ENCODE data around the gene TMEM81. TPM values are rescaled to one million over a fixed set of nuclear protein-coding genes. Genes with fewer than 3 reads are reported as not detected.

TMEM81 gene
- polyA plus RNA-seq, 2 of the 4 experiments (the other 2 are of a cell fraction), result 2.2 to 4.3 TPM

DNA sequence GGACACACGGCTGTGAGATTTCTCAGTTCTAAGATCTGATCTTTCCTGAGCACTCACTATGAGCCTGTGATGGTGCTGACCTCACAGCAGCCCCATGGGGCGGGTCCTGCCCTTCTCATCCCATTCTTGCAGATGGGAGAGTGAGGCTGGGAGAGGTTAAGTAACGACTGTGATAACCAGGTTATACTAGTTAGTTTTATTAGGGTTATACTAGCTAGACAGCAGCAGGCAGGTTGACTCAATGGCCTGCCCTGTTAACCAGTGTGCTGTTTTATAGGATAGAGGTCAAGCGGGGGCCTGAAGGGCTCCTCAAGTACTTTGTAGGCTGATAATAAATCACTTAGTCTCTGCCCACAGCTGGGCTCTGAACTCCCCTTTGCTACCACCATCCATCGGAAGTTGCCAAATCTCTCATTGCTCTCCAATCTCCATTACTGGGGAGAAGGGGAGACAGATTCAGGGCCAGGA is 36.5 kb downstream of the TMEM81 start:
- POLR2A ChIA-PET, result no interaction called here
- no peak for DNase-seq (ENCODE audit: low read depth in 1 of 2, low spot score in 1 of 2)
- Histone ChIP-seq H3K4me3 (no peak overlapping the region), H3K27ac (no peak overlapping the region), H3K4me2 (no peak overlapping the region), H3K4me1 (peaks cover 5% of the 10 kb centered on the region; the same call in 1 of the 3 replicates), H3K9me3 (no peaks in the 10 kb centered on the region)
- 32% methylated on average over 5 of the region's 5 CpGs for WGBS (ENCODE audit: missing lambda C conversion rate)
- no peak for ATAC-seq
- FAIRE-seq, result no peak
- no peak for TF ChIP-seq EHMT2 (IDR thresholded peaks at IDR 0.05; ENCODE audit: low read depth)
- TF ChIP-seq FOXS1 (CRISPR knock-in tag; IDR thresholded peaks at IDR 0.05), result no peak
- TF ChIP-seq NR3C1 (IDR thresholded peaks at IDR 0.05), result no peak
- CTCF ChIA-PET, result interaction anchor here (1.2 to 4.4 kb wide), 4 partner anchors 10 to 72 kb away, joined by 3 to 38 read pairs (median 8); no protein-coding TSS in a partner anchor

DNA sequence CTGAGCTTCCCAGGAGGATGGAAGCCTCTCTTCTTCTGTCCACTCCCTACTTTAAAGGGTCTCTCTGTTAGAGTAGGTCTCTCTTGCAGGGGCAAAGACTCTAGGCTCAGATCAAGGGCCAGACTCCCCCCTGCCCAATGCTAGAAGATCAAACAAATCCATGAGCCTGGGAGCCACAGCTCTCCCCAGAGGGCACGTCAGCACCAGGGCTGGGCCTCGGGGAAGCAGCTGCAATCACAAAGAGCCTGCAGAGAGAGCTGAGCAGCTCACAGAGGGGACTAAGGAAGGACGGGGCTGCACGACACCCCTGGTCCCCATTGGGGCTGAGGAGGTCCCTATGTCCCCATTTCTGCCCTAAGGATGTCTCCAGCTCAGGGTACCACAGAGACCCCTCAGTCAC is 37.4 kb downstream of the TMEM81 start:
- ATAC-seq (peak in 1 of 2 experiments; percentile 8; a peak in 2 of 6 replicates), FAIRE-seq (no peak), DNase-seq (ENCODE audit: low read depth in 1 of 2, low spot score in 1 of 2) (no peak)
- no peak for TF ChIP-seq NPAS2 (CRISPR knock-in tag; IDR thresholded peaks at IDR 0.05; ENCODE audit: borderline replicate concordance)
- TF ChIP-seq, protein P1, sequence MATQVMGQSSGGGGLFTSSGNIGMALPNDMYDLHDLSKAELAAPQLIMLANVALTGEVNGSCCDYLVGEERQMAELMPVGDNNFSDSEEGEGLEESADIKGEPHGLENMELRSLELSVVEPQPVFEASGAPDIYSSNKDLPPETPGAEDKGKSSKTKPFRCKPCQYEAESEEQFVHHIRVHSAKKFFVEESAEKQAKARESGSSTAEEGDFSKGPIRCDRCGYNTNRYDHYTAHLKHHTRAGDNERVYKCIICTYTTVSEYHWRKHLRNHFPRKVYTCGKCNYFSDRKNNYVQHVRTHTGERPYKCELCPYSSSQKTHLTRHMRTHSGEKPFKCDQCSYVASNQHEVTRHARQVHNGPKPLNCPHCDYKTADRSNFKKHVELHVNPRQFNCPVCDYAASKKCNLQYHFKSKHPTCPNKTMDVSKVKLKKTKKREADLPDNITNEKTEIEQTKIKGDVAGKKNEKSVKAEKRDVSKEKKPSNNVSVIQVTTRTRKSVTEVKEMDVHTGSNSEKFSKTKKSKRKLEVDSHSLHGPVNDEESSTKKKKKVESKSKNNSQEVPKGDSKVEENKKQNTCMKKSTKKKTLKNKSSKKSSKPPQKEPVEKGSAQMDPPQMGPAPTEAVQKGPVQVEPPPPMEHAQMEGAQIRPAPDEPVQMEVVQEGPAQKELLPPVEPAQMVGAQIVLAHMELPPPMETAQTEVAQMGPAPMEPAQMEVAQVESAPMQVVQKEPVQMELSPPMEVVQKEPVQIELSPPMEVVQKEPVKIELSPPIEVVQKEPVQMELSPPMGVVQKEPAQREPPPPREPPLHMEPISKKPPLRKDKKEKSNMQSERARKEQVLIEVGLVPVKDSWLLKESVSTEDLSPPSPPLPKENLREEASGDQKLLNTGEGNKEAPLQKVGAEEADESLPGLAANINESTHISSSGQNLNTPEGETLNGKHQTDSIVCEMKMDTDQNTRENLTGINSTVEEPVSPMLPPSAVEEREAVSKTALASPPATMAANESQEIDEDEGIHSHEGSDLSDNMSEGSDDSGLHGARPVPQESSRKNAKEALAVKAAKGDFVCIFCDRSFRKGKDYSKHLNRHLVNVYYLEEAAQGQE (IDR thresholded peaks at IDR 0.05), result no peak
- TF ChIP-seq, protein P2, sequence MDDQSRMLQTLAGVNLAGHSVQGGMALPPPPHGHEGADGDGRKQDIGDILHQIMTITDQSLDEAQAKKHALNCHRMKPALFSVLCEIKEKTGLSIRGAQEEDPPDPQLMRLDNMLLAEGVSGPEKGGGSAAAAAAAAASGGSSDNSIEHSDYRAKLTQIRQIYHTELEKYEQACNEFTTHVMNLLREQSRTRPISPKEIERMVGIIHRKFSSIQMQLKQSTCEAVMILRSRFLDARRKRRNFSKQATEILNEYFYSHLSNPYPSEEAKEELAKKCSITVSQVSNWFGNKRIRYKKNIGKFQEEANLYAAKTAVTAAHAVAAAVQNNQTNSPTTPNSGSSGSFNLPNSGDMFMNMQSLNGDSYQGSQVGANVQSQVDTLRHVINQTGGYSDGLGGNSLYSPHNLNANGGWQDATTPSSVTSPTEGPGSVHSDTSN (IDR thresholded peaks at IDR 0.05), result no peak
- no peak overlapping the region for H3K4me3 ChIP-seq
- POLR2A ChIA-PET, result no interaction called here
- H3K27ac ChIP-seq, result no peak overlapping the region
- 11% methylated on average over 4 of the region's 4 CpGs for WGBS (ENCODE audit: missing lambda C conversion rate)
- peaks cover 5% of the 10 kb centered on the region; the same call in 1 of the 3 replicates for H3K4me1 ChIP-seq
- H3K9me3 ChIP-seq, result no peaks in the 10 kb centered on the region
- CTCF ChIA-PET, result interaction anchor here (0.5 to 4.4 kb wide), 5 partner anchors 9 to 611 kb away, joined by 3 to 38 read pairs (median 3); no protein-coding TSS in a partner anchor
- H3K4me2 ChIP-seq, result no peak overlapping the region

DNA sequence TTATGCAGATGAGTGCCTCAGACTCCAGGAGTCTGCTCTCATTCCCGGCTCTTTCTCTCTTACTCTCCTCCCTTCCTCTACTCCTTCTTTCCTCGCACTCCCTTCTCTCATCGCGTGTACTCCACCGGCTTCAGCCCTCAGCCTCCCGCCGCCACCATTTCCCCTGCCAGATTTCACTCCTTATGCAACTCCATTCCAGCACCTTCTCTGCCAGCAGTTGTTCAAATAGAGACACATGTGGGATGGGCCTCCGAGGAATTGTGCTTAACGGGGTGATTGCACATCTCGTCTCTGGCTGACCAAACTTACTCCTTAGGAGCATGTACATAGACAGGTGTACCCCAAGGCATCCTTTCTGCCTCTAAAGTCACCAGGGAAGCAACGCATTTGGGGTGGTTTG is 39.1 kb downstream of the TMEM81 start:
- CTCF ChIA-PET, result interaction anchor here (2.2 kb wide), 1 partner anchor 17 kb away, joined by 20 read pairs; no protein-coding TSS in a partner anchor

DNA sequence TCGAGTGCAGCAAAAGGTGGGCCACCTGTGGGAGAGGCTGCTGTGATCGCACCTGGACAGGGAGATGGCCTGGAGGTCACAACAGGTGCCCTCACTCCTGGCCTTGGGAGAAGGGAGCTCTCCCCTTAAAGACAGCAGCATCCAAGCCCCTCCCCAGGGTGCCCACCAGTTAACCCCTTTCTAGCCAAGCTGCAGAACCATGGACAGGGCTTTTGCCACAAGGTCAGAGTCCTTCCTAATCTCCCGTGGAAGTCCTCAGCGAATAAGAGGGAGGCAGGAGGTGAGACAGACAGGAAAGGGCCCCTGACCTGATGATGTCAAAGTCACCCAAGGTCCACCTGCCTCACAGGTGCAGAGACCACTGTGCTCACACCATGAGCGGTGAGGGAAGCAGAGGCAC is 39.5 kb downstream of the TMEM81 start:
- ATAC-seq, result no peak
- Histone ChIP-seq H3K4me1 (peaks cover 5% of the 10 kb centered on the region; the same call in 1 of the 3 replicates), H3K27ac (no peak overlapping the region), H3K9me3 (no peaks in the 10 kb centered on the region), H3K4me2 (no peak overlapping the region), H3K4me3 (no peak overlapping the region)
- POLR2A ChIA-PET, result interaction anchor here (0.7 kb wide), 1 partner anchor 17 kb away, joined by 3 read pairs; no protein-coding TSS in a partner anchor
- CTCF ChIA-PET, result interaction anchor here (1.3 to 2.2 kb wide), 3 partner anchors 10 to 17 kb away, joined by 3 to 20 read pairs (median 6); no protein-coding TSS in a partner anchor
- WGBS (ENCODE audit: missing lambda C conversion rate), result 12% methylated on average over 3 of the region's 5 CpGs
- no peak for FAIRE-seq
- TF ChIP-seq, protein P1 (IDR thresholded peaks at IDR 0.05), result peak; percentile 73
- TF ChIP-seq MYC (IDR thresholded peaks at IDR 0.05; ENCODE audit: borderline replicate concordance, low read length), result no peak
- no peak for DNase-seq (ENCODE audit: low read depth in 1 of 2, low spot score in 1 of 2)

More for the DNA sequence above, 39.1 kb downstream of the TMEM81 start:
- no peak for TF ChIP-seq FOSL2 (IDR thresholded peaks at IDR 0.05)
- no peak for TF ChIP-seq FOSL2 (CRISPR knock-in tag; IDR thresholded peaks at IDR 0.05)
- no peak for TF ChIP-seq NR3C1 (IDR thresholded peaks at IDR 0.05)
- TF ChIP-seq, protein P3, sequence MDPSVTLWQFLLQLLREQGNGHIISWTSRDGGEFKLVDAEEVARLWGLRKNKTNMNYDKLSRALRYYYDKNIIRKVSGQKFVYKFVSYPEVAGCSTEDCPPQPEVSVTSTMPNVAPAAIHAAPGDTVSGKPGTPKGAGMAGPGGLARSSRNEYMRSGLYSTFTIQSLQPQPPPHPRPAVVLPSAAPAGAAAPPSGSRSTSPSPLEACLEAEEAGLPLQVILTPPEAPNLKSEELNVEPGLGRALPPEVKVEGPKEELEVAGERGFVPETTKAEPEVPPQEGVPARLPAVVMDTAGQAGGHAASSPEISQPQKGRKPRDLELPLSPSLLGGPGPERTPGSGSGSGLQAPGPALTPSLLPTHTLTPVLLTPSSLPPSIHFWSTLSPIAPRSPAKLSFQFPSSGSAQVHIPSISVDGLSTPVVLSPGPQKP (IDR thresholded peaks at IDR 0.05; ENCODE audit: low read depth, low read length), result no peak
- TF ChIP-seq EHF (CRISPR knock-in tag; IDR thresholded peaks at IDR 0.05), result no peak
- no peak for TF ChIP-seq NFE2L2 (conservative IDR thresholded peaks at IDR 0.05; ENCODE audit: low read length)
- no peak for TF ChIP-seq JUN (IDR thresholded peaks at IDR 0.05)
- DNase-seq (ENCODE audit: low read depth in 1 of 2, low spot score in 1 of 2) (no peak), ATAC-seq (no peak), FAIRE-seq (no peak)
- H3K4me1 ChIP-seq, result peaks cover 5% of the 10 kb centered on the region; the same call in 1 of the 3 replicates
- H3K4me3 ChIP-seq, result no peak overlapping the region
- H3K27ac ChIP-seq, result no peak overlapping the region
- H3K4me2 ChIP-seq, result no peak overlapping the region
- POLR2A ChIA-PET, result no interaction called here
- no peaks in the 10 kb centered on the region for H3K9me3 ChIP-seq
- WGBS (ENCODE audit: missing lambda C conversion rate), result 1% methylated on average over 11 of the region's 11 CpGs

Measured in A549 (cell line).